ENCODE data around the gene GPR157. TPM values are rescaled to one million over a fixed set of nuclear protein-coding genes. Genes with fewer than 3 reads are reported as not detected.
A peak's percentile ranks its signal among the peaks of the same experiment; 100 is the strongest.

Gene GPR157
- polyA plus RNA-seq, 3 donors: 0.56 to 1.1 (median 0.72) TPM

DNA sequence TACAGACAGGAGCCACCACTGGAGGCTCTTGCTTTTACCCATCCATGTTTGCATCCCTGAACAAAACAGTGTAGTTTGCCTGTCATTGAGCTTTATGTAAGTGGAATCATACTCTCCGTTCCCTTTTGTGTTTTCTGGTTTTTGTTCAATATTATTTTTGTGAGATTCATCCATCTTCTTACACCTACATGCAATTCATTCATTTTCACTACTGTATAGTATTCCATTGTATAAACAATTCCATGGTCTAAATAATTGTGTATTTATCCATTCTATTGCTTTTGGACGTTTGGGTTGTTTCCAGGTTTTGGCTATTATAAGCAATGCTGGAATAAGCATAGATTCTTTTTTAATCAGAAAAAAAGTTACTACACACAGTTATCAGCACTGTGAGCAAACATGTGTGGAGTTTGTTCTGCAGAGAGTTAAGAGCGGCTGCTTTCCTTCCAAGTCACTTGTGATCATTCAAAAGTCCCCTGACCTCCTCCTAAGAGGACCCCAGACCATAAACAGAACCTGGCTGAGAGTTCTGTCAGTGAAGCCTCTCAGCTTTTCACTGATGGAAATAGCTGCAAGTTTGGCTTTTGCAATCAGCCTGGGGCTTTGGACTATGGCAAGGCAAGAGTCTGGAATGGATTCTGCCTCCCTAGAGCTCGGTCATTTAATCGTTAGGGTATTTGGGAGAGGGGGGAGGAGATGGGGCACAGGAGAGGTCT is 5.1 kb upstream of the GPR157 start:
- peaks cover 16 to 33% (median 22%) of the 10 kb centered on the region in 3 donors for H3K27me3 Mint-ChIP-seq (ENCODE audit: low read depth in 3 of 3)
- DNase-seq: no peak
- 95% methylated on average over 3 of the region's 5 CpGs for WGBS (ENCODE audit: insufficient coverage)
- H3K4me1 Mint-ChIP-seq: peaks cover 26% of the 10 kb centered on the region
- Histone ChIP-seq H3K9ac (ENCODE audit: insufficient read depth, low read length, poor library complexity, severe bottlenecking) (no peak overlapping the region), H3K36me3 (replicated peaks in 1 of 2; ENCODE audit: control insufficient read depth in 1 of 2, insufficient read depth in 2 of 2, low read length in 2 of 2) (no peaks in the 10 kb centered on the region), H2AFZ (ENCODE audit: insufficient read depth, low read depth, low read length, poor library complexity, severe bottlenecking) (no peak overlapping the region), H4K20me1 (ENCODE audit: insufficient read depth, low read length) (no peaks in the 10 kb centered on the region), H3K4me3 (replicated peaks in 1 of 3; ENCODE audit: low read depth in 2 of 3, low read length in 3 of 3) (no peak overlapping the region), H3K4me1 (ENCODE audit: control insufficient read depth in 1 of 2, insufficient read depth in 2 of 2, low read length in 2 of 2) (peaks cover 19 to 33% of the 10 kb centered on the region in 2 donors), H3K79me2 (ENCODE audit: insufficient read depth, low read length) (no peaks in the 10 kb centered on the region), H3K9me3 (replicated peaks in 1 of 2; ENCODE audit: control insufficient read depth in 1 of 2, insufficient read depth in 1 of 2, low read length in 2 of 2) (no peaks in the 10 kb centered on the region), H3K27me3 (ENCODE audit: control insufficient read depth in 2 of 2, insufficient read depth in 2 of 2, low read length in 2 of 2) (peaks cover 2 to 11% of the 10 kb centered on the region in 2 donors), H3K4me2 (replicated peaks; ENCODE audit: extremely low read depth, low read length, poor library complexity, severe bottlenecking) (no peak overlapping the region), H3K27ac (ENCODE audit: low read depth in 1 of 2, low read length in 2 of 2) (no peak overlapping the region)
- peaks cover 0 to 2% (median 0%) of the 10 kb centered on the region in 7 donors for H3K9me3 Mint-ChIP-seq
- intact Hi-C loops (cut with micrococcal nuclease): no loop called here
- H3K4me3 Mint-ChIP-seq: peak overlapping the region in 1 of 2 donors; percentile 57
- no peak overlapping the region for H3K27ac Mint-ChIP-seq
- H3K36me3 Mint-ChIP-seq: no peaks in the 10 kb centered on the region
- TF ChIP-seq, protein P1, sequence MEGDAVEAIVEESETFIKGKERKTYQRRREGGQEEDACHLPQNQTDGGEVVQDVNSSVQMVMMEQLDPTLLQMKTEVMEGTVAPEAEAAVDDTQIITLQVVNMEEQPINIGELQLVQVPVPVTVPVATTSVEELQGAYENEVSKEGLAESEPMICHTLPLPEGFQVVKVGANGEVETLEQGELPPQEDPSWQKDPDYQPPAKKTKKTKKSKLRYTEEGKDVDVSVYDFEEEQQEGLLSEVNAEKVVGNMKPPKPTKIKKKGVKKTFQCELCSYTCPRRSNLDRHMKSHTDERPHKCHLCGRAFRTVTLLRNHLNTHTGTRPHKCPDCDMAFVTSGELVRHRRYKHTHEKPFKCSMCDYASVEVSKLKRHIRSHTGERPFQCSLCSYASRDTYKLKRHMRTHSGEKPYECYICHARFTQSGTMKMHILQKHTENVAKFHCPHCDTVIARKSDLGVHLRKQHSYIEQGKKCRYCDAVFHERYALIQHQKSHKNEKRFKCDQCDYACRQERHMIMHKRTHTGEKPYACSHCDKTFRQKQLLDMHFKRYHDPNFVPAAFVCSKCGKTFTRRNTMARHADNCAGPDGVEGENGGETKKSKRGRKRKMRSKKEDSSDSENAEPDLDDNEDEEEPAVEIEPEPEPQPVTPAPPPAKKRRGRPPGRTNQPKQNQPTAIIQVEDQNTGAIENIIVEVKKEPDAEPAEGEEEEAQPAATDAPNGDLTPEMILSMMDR (IDR thresholded peaks at IDR 0.05): no peak

DNA sequence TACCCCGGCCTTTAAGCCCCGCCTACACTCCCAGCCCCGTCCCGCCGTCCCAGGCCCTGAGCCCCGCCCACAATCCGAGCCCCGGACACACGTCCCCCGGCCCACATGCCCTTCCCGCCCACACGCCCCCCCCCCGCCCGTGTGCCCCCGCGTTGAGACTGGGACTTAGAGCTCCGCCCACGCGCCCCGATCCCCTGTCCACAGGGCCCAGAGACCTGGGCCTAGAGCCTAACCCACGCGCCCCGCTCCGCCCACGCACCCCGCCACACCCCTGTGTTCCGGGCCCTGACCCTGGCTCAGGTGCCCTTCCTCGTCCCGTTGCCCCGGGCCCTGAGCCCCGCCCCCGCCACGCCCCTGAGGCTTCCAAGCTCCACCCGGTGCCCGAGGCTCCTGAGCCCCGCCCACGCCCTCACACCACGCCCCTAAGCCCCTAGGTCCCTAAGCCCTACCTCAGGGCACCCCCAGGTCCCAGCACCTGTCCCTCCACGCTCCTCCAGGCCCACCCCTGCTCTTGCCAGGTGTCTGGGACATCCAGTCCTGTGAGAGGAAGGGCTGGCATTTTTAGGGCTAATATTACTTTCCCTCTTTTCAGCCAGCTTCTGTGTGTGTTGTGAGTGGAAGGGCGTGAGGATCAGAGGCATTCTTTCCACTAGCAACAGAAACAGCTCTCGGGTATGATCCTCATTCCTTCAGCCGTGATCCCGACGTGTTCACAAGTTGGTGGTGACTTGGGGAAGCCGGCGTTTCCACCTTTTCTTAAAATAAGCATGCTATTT is 552 bp upstream of the GPR157 start:
- peak overlapping the region; percentile 38 to 70 (median 64) for H3K4me3 ChIP-seq (replicated peaks in 1 of 3; ENCODE audit: low read depth in 2 of 3, low read length in 3 of 3)
- H3K4me1 ChIP-seq (ENCODE audit: control insufficient read depth in 1 of 2, insufficient read depth in 2 of 2, low read length in 2 of 2): peaks cover 28 to 45% of the 10 kb centered on the region in 2 donors
- H3K27ac Mint-ChIP-seq: peak overlapping the region; percentile 28 to 87 (median 71)
- peaks cover 40% of the 10 kb centered on the region for H3K4me1 Mint-ChIP-seq
- no peaks in the 10 kb centered on the region for H4K20me1 ChIP-seq (ENCODE audit: insufficient read depth, low read length)
- H2AFZ ChIP-seq (ENCODE audit: insufficient read depth, low read depth, low read length, poor library complexity, severe bottlenecking): peak overlapping the region; percentile 60
- no peaks in the 10 kb centered on the region for H3K36me3 ChIP-seq (replicated peaks in 1 of 2; ENCODE audit: control insufficient read depth in 1 of 2, insufficient read depth in 2 of 2, low read length in 2 of 2)
- no peaks in the 10 kb centered on the region for H3K79me2 ChIP-seq (ENCODE audit: insufficient read depth, low read length)
- peaks cover 2 to 21% of the 10 kb centered on the region in 2 donors for H3K27me3 ChIP-seq (ENCODE audit: control insufficient read depth in 2 of 2, insufficient read depth in 2 of 2, low read length in 2 of 2)
- H3K27ac ChIP-seq (ENCODE audit: low read depth in 1 of 2, low read length in 2 of 2): peak overlapping the region; percentile 32 to 44
- TF ChIP-seq, protein P1 (IDR thresholded peaks at IDR 0.05): no peak
- 0% methylated on average over 18 of the region's 46 CpGs for WGBS (ENCODE audit: insufficient coverage)
- H3K9me3 ChIP-seq (replicated peaks in 1 of 2; ENCODE audit: control insufficient read depth in 1 of 2, insufficient read depth in 1 of 2, low read length in 2 of 2): no peaks in the 10 kb centered on the region
- DNase-seq: peak; percentile 40 to 55 (median 46)
- peaks cover 0 to 2% (median 0%) of the 10 kb centered on the region in 7 donors for H3K9me3 Mint-ChIP-seq
- peak overlapping the region; percentile 48 for H3K9ac ChIP-seq (ENCODE audit: insufficient read depth, low read length, poor library complexity, severe bottlenecking)
- peaks cover 0 to 4% of the 10 kb centered on the region in 2 donors for H3K36me3 Mint-ChIP-seq
- intact Hi-C loops (cut with micrococcal nuclease): loop anchor here (2.0 to 5.0 kb wide), 2 partner anchors 105 to 108 kb away; partner anchors contain the start of gene H6PD (in 1 of the 2)
- peaks cover 19 to 30% (median 22%) of the 10 kb centered on the region in 3 donors for H3K27me3 Mint-ChIP-seq (ENCODE audit: low read depth in 3 of 3)
- H3K4me3 Mint-ChIP-seq: peak overlapping the region; percentile 71
- H3K4me2 ChIP-seq (replicated peaks; ENCODE audit: extremely low read depth, low read length, poor library complexity, severe bottlenecking): peak overlapping the region; percentile 86
